ENCODE measurements around the gene PLEKHM3.

- no peak for TF ChIP-seq POLR2A (IDR thresholded peaks at IDR 0.05)
- TF ChIP-seq CTCF (IDR thresholded peaks at IDR 0.05), result no peak
Observed at GRCh38 chr2:207929923-207930322, 95.4 kb downstream of the PLEKHM3 start.
